SU-DHL-6 (cell line): ENCODE data around the gene ORM1.

Experiments used
- H2AFZ ChIP-seq: fragments of 200-600 bp; sonication (generic); 2 replicates; pipeline ENCODE4 v1.6.1; 2014; ENCODE audit warnings: low read depth, mild to moderate bottlenecking, moderate library complexity, mixed read lengths, antibody characterized with exemption, low read length; ENCODE audit not compliant: severe bottlenecking
- H3F3A ChIP-seq: fragments of 200-600 bp; shearing (Covaris generic); 2 replicates; pipeline ENCODE4 v1.6.0; 2016; ENCODE audit warnings: antibody characterized with exemption, mild to moderate bottlenecking; ENCODE audit not compliant: insufficient read depth
- H3K27ac ChIP-seq: fragments of 200-600 bp; sonication (generic); 2 replicates; pipeline ENCODE4 v1.5.1; 2016; ENCODE audit warnings: low read depth, mild to moderate bottlenecking, low read length, moderate library complexity, mixed read lengths
- H3K27me3 ChIP-seq: fragments of 200-600 bp; sonication (generic), shearing (Covaris generic); 2 replicates; pipeline ENCODE4 v1.6.0; 2014; ENCODE audit warnings: mild to moderate bottlenecking, low read length
- H3K36me3 ChIP-seq: fragments of 200-600 bp; sonication (generic); 2 replicates; pipeline ENCODE4 v1.6.1; 2014; ENCODE audit warnings: mild to moderate bottlenecking, low read length, mixed read lengths
- H3K4me2 ChIP-seq: fragments of 300-600, 200-600 bp; shearing (Covaris generic), sonication (generic); 2 replicates; pipeline ENCODE4 v1.6.0; 2014; ENCODE audit warnings: low read length, low read depth, mild to moderate bottlenecking; ENCODE audit not compliant: poor library complexity, severe bottlenecking
- H3K4me3 ChIP-seq: fragments of 200-600 bp; sonication (generic); 2 replicates; pipeline ENCODE4 v1.5.1; 2014; ENCODE audit warnings: antibody characterized with exemption, low read length, mild to moderate bottlenecking, mixed read lengths; ENCODE audit not compliant: insufficient read depth, poor library complexity, severe bottlenecking
- H3K79me2 ChIP-seq: fragments of 200-600 bp; sonication (generic); 2 replicates; pipeline ENCODE4 v1.6.1; 2014; ENCODE audit warnings: mild to moderate bottlenecking, low read length, moderate library complexity; ENCODE audit not compliant: insufficient read depth
- H3K9ac ChIP-seq: fragments of 200-600 bp; sonication (generic); 2 replicates; pipeline ENCODE4 v1.7.0; 2014; ENCODE audit warnings: mild to moderate bottlenecking, low read length
- H3K9me2 ChIP-seq: fragments of 200-600 bp; sonication (generic); replicated peaks from 2 replicates; pipeline ENCODE4 v1.6.1; 2014; ENCODE audit warnings: low read length; ENCODE audit not compliant: insufficient read depth
- H3K9me3 ChIP-seq: fragments of 200-600 bp; sonication (generic); 2 replicates; pipeline ENCODE4 v1.6.1; 2014; ENCODE audit warnings: low read length, mixed read lengths; ENCODE audit not compliant: insufficient read depth
- H4K20me1 ChIP-seq: fragments of 200-600 bp; sonication (generic); 2 replicates; pipeline ENCODE4 v1.6.1; 2014; ENCODE audit warnings: low read depth, mild to moderate bottlenecking, antibody characterized with exemption, low read length, moderate library complexity, mixed read lengths
- CTCF ChIP-seq: fragments of 200-600 bp; sonication (generic); IDR thresholded peaks from one replicate; pipeline ENCODE4 v1.5.1; 2017; ENCODE audit warnings: antibody characterized with exemption, mild to moderate bottlenecking, low read length, moderate library complexity; ENCODE audit not compliant: insufficient read depth, poor library complexity, severe bottlenecking
- EZH2phosphoT487 ChIP-seq: fragments of 200-600 bp; sonication (generic), shearing (Covaris generic); conservative IDR thresholded peaks from 2 replicates; pipeline ENCODE4 v1.6.1; 2018; ENCODE audit warnings: mild to moderate bottlenecking, antibody characterized with exemption, low read length, moderate library complexity, mixed read lengths

Gene ORM1

GRCh38 chr9:114279693-114280092 is 43.2 kb upstream of the ORM1 start:
- Histone ChIP-seq H3K4me3 (no peak overlapping the region), H3K36me3 (no peaks in the 10 kb centered on the region), H3K9me2 (no peaks in the 10 kb centered on the region), H4K20me1 (no peaks in the 10 kb centered on the region), H3K27me3 (no peaks in the 10 kb centered on the region), H3F3A (no peaks in the 10 kb centered on the region), H3K9ac (no peak overlapping the region), H3K27ac (no peak overlapping the region), H3K9me3 (no peaks in the 10 kb centered on the region), H2AFZ (no peak overlapping the region), H3K4me2 (no peak overlapping the region), H3K79me2 (no peaks in the 10 kb centered on the region)
- TF ChIP-seq EZH2phosphoT487 (no peak), CTCF (no peak)

- no peaks in the 10 kb centered on the region for H3K79me2 ChIP-seq
- H3K9ac ChIP-seq: no peak overlapping the region
- H3K4me2 ChIP-seq: no peak overlapping the region
- no peaks in the 10 kb centered on the region for H4K20me1 ChIP-seq
- H3K27me3 ChIP-seq: no peaks in the 10 kb centered on the region
- no peak overlapping the region for H3K4me3 ChIP-seq
- no peaks in the 10 kb centered on the region for H3K9me3 ChIP-seq
- H3K27ac ChIP-seq: no peak overlapping the region
- TF ChIP-seq CTCF: no peak
- TF ChIP-seq EZH2phosphoT487: no peak
- H2AFZ ChIP-seq: no peak overlapping the region
- H3K36me3 ChIP-seq: no peaks in the 10 kb centered on the region
- H3F3A ChIP-seq: no peaks in the 10 kb centered on the region
- no peaks in the 10 kb centered on the region for H3K9me2 ChIP-seq
Observed at GRCh38 chr9:114280636-114281472, 42.0 kb upstream of the ORM1 start.

GRCh38 chr9:114281473-114282103 is 41.3 kb upstream of the ORM1 start:
- no peak overlapping the region for H3K4me2 ChIP-seq
- H3K27ac ChIP-seq: no peak overlapping the region
- no peak overlapping the region for H2AFZ ChIP-seq
- TF ChIP-seq EZH2phosphoT487: no peak
- H3K4me3 ChIP-seq: no peak overlapping the region
- H3K9ac ChIP-seq: no peak overlapping the region
- no peaks in the 10 kb centered on the region for H3K79me2 ChIP-seq
- H3K9me2 ChIP-seq: no peaks in the 10 kb centered on the region
- H3F3A ChIP-seq: no peaks in the 10 kb centered on the region
- no peaks in the 10 kb centered on the region for H4K20me1 ChIP-seq
- H3K27me3 ChIP-seq: no peaks in the 10 kb centered on the region
- H3K9me3 ChIP-seq: no peaks in the 10 kb centered on the region
- no peaks in the 10 kb centered on the region for H3K36me3 ChIP-seq

- no peak overlapping the region for H2AFZ ChIP-seq
- H3K9me3 ChIP-seq: no peaks in the 10 kb centered on the region
- no peaks in the 10 kb centered on the region for H3K27me3 ChIP-seq
- H3K4me2 ChIP-seq: no peak overlapping the region
- no peaks in the 10 kb centered on the region for H4K20me1 ChIP-seq
- TF ChIP-seq CTCF: no peak
- no peak for TF ChIP-seq EZH2phosphoT487
- H3K4me3 ChIP-seq: no peak overlapping the region
- H3K9me2 ChIP-seq: no peaks in the 10 kb centered on the region
- H3K79me2 ChIP-seq: no peaks in the 10 kb centered on the region
- no peaks in the 10 kb centered on the region for H3F3A ChIP-seq
- no peaks in the 10 kb centered on the region for H3K36me3 ChIP-seq
- no peak overlapping the region for H3K9ac ChIP-seq
- no peak overlapping the region for H3K27ac ChIP-seq
Observed at GRCh38 chr9:114282104-114282485, 40.8 kb upstream of the ORM1 start.
